Activated CD8-positive, alpha-beta memory T cell treated with anti-CD3 and anti-CD28 coated beads for 4 hours (primary cell): ENCODE results near the gene BRAT1.

Experiments
- DNase-seq, 2 donors: peaks; one replicate each; pipeline ENCODE4 v3.0.0-alpha.2; 2020; ENCODE audit warnings: low read depth in 2 of 2

The BRAT1 gene

GRCh38 chr7:2559283-2559950 lies 4.1 kb upstream of the BRAT1 start:
- no peak for DNase-seq

- peak; percentile 77 to 81 for DNase-seq
Measured at GRCh38 chr7:2558629-2559282, 3.4 kb upstream of the BRAT1 start, which contains the start of gene IQCE. Gene IQCE (plus strand): TSS chr7:2558979. CDS start chr7:2559182, 203 bp downstream.

- no peak for DNase-seq
Measured at GRCh38 chr7:2554661-2555111, 638 bp downstream of the BRAT1 start.

- no peak for DNase-seq
Measured at GRCh38 chr7:2553831-2554581, 1.3 kb downstream of the BRAT1 start.

- DNase-seq, result no peak
Measured at GRCh38 chr7:2553108-2553507, 2.2 kb downstream of the BRAT1 start.

GRCh38 chr7:2551418-2551817 lies 3.9 kb downstream of the BRAT1 start:
- no peak for DNase-seq

- DNase-seq, result no peak
Measured at GRCh38 chr7:2546776-2547586, 8.3 kb downstream of the BRAT1 start.

GRCh38 chr7:2545746-2546425 lies 9.4 kb downstream of the BRAT1 start:
- DNase-seq, result no peak

- no peak for DNase-seq
Measured at GRCh38 chr7:2544541-2545188, 10.7 kb downstream of the BRAT1 start.

- no peak for DNase-seq
Measured at GRCh38 chr7:2542916-2543871, 12.1 kb downstream of the BRAT1 start.

- DNase-seq, result no peak
Measured at GRCh38 chr7:2542011-2542915, 13.1 kb downstream of the BRAT1 start.

- DNase-seq, result no peak
Measured at GRCh38 chr7:2541291-2542010, 13.9 kb downstream of the BRAT1 start.

- no peak for DNase-seq
Measured at GRCh38 chr7:2540641-2541051, 14.7 kb downstream of the BRAT1 start.

GRCh38 chr7:2540133-2540532 lies 15.2 kb downstream of the BRAT1 start:
- no peak for DNase-seq

GRCh38 chr7:2539031-2539911 lies 16.1 kb downstream of the BRAT1 start:
- no peak for DNase-seq

GRCh38 chr7:2537981-2538851 lies 17.1 kb downstream of the BRAT1 start:
- DNase-seq, result no peak
